NB4 (cell line): ENCODE data around the gene LTBP1.

Experiments
- CTCF ChIP-seq: IDR thresholded peaks from one replicate; pipeline ENCODE4 v1.5.1; 2012; ENCODE audit warnings: low read depth, low read length
- POLR2A ChIP-seq: IDR thresholded peaks from 2 replicates; pipeline ENCODE4 v1.6.1; 2011; ENCODE audit warnings: mild to moderate bottlenecking; ENCODE audit not compliant: insufficient read length; ENCODE audit errors: extremely low read depth

DNA sequence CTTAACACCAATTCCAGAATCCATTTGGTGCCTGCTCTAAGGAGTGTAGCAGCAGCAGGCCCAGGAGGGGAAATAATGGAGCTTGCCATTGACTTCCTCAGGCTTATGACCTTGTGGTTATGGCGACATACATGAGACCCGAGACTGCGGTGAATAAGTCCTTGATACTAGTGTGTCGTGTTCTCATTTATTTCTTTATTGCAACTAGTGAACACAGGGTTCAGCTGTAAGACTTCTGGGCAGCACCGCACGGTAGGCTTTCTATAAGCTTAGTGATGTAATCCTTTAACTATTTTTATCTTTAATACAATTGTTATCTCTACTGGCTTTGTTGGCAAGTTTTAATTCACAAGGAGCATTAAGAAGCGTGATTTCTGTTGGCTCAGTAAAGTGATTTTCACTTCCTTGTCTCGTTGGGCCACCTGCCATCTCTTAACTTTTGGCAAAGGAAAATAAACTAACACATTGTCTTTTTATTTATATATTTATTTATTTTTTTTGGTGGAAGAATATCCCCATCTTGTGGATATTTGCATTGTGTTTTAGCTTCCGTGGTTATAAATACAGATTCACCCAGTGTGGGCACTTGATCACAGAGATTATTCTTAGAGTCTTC is 139.8 kb downstream of the LTBP1 start:
- TF ChIP-seq CTCF (no peak), POLR2A (no peak)
